Hepatic stellate cell (primary cell): ENCODE results near the gene DES.

Experiments
- DNase-seq: peaks from one replicate; pipeline ENCODE4 v3.0.0; 2011; ENCODE audit warnings: low spot score

DES gene

DNA sequence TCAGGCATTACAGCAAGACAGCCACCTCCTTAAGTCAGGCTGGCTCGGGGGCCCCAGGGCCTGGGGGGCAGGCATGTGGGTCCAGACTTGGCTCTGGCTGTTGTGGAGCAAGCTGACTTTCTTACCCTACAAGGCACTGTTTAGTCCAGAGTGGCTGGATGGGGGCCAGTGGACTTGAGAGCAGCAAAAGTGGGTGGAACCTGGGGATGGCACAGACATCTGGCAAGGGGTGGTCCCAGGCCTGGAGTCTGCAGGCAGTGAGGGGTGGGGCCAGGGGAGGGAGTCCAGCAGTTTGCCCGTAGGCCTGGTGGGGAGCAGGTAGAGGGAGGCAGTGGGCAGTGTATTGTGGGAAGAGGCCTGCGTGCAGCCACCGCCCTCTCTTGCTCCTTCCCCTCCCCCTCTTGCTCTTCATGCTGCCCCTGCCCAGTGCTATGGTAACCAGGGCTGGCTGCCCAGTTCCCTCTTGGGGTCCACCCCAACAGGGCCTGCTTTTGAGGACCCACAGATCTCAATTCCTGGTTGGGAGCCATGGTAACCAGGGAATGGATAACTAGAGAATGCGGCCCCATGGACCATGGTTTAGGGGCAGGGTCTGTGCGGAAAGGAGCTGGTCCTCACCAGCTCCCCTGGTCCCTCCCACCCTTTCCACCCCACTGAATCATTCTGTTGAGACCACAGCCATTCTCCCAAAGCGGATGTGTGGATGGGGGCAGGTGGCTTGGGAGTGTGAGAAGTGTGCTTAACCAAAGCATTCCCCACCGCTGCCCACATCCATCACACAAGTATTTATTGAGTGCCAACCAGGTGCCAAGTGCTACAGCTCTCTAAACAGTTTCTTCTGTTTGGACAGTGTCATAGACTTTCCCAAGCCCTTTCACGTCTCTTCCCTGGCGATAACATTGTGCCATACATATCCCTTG lies 35.8 kb downstream of the DES start:
- DNase-seq: peak; percentile 60

DNA sequence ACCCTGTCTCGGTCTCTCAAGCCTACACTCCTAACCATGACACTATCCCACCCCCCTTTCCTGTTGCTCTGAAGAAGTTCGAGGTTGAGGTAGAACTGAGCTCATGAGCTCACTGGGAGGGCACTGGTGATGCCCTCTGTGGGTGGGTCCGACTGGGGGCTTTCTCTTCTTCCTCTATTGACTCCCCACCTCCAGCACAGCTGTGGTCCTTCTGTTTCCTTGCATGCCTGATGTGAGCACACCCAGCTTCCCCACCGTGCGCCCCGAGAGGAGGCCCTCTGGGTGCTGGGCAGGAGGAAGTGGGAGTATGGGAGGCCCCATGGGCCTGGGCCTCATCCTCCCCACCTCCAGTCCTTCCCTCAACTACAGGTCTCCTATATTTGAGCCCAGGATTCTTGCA lies 37.4 kb downstream of the DES start:
- no peak for DNase-seq

DNA sequence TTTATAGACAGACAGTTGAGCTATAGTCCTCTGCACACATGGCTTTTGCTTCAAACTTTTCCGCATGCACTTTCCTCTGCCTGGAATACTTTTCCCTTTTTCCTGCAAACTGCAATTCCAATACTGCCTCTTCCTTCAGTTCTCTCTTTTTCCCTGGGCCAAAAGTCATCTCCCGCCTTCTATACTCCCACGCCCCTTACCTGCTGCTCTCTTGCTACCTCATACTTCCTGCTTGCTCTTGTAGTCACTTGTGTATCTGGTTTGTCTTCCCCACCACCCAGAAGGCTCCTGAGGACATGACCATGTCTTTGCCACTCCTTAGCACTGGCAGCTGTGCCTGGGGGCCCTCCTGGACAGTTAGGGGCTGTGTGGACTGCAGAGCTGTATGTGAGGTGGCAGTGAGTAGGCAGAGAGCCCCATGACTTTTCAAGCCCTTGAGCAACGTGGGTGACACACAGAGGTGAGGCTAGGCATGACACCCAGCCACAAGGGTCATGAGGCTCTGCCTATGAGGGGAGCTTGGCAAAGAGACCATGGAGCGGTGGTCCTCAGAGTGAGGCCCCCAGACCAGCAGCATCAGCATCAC lies 39.7 kb downstream of the DES start:
- no peak for DNase-seq

DNA sequence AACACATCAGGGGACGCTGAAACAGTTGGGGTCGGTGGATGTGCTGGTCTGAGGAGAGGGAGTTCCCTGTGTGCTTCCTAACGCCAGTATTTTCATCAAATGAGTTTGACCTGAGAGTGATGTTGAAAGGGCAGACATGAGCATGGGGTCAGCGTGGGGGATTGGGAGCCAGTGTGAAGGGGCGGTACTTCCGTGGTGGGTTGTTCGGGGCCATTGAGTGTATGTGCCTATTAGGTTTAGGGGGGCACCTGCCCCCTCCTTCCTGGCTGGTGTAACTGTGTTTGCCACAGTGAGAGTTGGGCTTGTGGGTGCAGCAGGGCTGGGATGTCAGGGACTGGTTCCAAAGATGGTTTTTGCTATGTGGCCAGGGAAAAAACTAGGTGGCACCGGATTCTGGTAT lies 40.8 kb downstream of the DES start:
- DNase-seq: no peak

DNA sequence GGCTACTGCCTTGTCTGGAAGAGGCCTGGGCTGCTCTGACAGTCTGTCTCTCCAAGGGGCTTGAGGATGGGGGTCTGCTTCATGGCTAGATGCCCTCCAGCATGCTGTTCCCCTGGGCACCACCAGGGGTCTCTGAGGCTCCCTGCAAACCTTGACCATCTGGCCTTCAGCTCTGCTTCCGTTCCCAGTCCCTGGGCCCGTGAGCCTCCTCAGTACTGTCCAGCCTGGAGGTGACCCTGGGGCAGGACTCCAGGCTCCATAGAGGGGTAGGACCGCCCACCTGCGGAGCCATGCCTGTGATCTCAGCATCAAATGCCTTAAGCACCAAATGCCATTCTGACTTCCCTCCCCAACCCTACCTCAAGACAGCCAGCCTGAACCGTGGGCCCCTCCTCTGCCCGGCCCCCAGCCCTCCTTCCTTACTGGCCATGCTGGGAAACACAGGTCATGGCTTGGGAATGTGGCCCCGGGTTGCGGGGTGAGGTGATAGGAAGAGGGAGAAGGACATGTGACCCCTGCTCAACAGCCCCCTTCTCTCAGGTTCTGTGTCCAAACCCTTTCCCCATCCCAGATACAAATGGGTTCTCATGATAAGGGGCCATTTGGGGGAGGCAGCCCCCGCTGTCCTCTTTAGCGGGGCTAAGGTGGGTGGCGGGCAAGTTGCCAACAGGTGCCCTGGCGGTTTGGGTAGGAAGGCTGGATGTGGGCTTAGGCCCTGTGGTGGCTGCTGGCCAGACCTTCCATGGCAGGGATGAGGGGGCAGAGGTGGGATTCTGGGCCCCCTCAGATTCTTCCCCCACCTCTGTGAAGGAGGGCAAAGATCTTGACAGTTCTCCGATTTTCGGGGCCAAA lies 41.5 kb downstream of the DES start:
- peak; percentile 91 for DNase-seq

DNA sequence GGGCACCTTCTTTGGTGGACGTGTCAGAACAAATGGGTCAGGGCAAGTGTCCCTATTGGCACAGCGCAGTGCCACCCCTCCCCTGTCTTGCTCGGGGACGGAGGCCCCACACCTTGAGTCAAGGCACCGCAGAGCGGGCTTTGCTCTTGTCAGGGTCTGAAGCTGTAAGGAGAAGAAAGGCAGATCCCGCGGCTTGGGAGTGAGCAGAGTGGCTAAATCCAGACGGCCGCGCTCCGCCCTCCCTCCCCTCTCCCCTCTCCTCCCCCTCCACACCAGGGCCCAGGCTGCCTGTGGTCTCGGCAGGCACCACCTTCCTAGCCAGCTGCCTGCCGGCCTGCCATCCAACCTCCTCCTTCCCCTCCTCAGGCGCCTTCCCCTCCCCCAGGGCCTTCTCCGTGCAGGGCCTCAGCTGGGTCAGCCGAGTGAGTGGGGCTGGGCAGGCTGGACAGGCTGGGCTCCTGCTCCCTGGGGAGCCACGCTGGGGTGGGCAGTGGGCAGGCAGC lies 42.3 kb downstream of the DES start:
- DNase-seq: peak; percentile 92

DNA sequence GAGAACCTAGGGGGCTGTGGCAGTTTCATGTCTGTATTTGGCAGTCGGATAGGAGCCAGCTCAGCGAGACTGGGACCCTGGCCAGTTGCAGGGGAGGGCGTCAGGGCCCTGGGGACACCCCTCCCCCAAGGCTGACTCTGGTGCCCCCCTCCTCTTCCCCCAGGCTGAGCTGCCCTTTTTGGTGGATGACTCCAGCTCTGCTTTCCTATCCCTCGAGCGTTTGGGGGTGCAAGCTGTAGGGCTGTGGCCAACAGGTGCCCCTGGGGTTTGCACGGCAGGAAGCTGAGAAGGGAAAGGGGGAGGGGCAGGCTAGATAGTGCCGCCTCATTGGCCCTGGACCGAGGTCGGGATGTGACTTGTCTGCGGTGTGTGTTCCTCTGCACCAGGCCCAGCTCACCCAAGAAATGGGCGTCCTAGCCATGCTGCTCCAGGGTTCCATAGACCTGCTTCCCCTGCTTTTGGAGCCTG lies 42.9 kb downstream of the DES start:
- peak; percentile 67 for DNase-seq

DNA sequence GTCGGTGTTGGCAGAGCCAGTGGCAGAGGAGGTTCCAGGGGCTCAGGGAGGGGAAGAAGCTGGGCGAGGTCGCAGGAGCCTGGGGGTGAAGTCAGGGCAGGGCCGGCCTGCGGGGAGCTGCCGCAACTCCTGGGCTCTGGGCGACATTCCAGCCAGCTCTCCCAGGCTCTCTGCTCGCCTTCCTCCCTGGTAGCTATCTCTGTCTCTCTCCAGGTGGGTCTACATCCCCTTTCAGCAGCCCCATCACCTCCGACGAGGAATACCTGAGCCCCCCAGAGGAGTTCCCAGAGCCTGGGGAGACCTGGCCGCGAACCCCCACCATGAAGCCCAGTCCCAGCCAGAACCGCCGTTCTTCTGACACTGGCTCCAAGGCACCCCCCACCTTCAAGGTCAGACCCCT lies 43.5 kb downstream of the DES start:
- DNase-seq: no peak

DNA sequence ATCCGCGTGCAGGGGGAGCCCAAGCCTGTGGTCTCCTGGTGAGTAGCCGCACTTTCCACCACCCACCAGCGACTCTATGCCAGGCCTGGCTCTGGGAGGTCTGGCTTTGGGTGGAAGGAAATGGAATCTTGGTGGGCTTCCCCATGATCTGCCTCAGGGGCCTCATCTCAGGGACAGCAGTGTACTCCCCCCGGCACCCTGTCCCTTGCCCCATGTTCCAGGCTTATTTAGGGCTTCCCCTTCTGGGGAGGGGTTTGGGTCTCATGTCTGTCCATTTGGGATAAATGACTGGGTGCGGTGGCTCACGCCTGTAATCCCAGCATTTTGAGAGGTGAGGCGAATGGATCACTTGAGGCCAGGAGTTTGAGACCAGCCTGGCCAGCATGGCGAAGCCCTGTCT lies 44.2 kb downstream of the DES start:
- no peak for DNase-seq

DNA sequence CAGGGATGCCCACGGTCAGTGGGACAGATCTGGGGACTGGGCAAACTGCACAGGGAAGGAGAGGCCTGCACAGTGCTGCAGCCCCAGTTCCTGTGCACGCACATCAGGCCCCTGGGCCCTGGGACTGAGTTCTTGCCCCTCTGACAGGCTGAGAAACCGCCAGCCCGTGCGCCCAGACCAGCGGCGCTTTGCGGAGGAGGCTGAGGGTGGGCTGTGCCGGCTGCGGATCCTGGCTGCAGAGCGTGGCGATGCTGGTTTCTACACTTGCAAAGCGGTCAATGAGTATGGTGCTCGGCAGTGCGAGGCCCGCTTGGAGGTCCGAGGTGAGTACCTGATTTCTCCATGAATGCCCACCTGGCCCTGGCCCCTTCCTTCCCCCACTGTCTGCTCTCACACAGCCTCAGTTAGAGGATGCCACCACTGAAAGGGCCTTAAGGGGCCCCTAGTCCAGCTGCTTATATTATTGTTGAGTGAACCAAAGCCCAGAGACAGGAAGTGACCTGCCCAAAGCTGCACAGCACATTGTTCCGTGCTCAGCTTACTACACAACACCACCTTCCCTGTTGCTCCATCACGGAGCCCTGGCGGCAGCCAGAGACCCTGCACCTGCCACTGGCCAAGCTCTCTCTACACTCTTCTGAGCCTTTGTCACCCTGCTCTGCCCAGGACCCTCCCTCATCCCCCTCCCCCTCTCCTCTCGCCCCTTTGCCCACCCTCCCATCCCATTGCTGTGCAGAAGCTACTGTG lies 46.3 kb downstream of the DES start:
- DNase-seq: no peak

DNA sequence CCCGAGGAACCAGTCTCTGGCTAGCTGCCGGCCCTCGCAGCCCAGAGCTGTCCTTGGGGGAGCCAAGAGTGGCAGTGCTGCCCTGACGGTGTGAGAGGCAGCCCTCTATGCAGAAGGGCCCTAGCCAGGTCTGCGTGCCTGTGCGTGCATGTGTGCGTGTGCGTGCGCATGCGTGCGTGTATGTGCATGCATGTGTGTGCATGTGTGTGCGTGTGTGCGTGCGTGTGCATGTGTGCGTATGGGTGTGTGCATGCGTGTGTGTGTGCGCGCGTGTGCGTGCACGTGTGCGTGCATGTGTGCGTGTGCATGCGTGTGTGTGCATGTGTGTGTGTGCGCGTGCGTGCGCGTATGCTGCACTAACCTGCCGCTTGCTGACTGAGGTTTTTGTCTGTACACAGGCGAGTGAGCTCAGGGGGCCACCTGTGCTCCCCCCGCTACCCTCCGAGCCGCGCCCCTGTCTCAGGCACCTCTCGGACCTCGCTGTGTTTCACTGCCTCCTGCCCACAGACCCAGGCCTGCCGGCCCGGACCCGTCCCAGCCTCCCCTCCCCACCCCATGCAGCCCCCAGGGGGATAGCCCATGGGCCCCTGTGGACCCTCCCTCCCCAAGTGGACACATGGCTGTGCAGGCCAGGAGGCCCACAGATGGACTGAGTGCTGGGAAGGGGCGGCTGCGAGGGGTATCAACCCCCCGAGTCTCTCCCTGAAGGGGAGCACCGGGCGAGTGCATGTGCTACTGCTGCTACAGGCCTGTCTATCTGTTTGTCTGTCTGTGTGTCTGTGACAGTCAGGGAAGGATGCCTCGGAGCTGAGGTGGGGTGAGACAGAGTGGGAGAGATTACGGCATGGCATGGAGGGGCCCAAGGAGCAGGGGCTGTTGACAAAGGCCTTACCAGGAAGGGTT lies 47.7 kb downstream of the DES start:
- DNase-seq: no peak

DNA sequence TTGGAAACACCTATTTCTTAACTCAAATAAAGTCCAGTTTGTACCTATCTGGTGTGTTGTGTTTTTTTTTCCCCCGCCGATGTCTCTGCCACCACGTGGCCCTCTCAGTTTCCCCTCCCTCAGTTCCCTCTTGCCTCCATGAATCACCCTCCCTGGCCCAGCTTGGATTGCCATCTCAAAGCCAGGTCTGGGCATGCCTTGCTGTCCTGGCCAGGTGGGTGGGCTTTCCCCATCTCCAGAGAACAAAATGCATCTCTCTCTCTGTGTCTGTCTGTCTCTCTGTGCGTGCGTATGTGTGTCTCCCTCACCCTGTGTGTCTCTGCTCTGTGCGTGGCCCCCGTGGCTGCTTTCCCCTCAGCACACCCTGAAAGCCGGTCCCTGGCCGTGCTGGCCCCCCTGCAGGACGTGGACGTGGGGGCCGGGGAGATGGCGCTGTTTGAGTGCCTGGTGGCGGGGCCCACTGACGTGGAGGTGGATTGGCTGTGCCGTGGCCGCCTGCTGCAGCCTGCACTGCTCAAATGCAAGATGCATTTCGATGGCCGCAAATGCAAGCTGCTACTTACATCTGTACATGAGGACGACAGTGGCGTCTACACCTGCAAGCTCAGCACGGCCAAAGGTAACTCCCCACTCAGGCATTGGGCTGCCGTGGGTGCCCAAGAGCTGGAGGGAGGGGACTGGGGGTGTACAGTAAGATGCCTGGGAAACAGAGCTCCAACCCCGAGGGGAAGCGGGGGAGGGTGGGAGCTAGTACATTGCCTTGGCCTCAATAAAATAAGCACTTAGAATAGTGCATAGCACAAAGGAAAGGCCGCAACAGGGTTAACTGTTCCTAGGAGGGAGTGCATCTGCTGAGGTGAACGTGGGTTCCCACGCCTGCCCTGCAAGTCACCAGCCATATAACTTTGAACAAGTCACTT lies 48.9 kb downstream of the DES start:
- DNase-seq: no peak

DNA sequence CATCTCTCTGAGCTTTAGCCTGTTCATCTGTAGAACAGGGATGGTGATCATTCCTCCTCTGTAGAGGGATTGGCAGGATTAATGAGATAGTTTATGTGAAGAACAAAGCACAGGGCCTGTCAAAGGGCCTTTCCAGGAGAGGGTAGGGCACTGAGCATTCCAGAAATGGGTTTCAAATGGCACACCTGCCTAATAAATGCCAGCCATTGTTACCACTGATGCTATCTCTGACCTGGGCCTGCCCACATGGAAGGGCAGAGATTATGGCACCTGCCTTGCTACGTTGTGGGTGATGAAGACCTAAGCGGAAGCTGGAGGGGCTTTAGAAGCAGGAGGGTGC lies 49.5 kb downstream of the DES start:
- no peak for DNase-seq

DNA sequence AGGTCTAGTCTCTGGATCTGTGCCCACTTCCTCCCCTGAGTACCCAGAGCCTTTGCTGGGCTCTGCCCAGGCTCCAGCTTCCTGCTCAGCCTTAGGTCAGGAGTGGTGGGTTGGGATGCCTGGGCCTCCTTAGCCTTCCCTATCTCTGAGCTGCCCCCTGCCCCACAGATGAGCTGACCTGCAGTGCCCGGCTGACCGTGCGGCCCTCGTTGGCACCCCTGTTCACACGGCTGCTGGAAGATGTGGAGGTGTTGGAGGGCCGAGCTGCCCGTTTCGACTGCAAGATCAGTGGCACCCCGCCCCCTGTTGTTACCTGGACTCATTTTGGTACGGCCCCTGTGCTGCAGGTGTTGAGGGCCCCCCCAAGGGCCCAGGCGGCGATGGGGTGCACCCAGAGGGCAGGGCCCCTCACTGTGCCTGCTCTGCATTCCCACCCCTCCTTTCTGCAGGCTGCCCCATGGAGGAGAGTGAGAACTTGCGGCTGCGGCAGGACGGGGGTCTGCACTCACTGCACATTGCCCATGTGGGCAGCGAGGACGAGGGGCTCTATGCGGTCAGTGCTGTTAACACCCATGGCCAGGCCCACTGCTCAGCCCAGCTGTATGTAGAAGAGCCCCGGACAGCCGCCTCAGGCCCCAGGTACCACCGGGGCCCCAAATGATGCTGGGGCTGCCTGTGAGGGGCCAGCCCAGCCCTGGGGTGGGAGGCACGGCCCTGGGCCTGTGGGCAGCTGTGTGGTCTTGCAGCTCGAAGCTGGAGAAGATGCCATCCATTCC lies 50.4 kb downstream of the DES start:
- DNase-seq: no peak

DNA sequence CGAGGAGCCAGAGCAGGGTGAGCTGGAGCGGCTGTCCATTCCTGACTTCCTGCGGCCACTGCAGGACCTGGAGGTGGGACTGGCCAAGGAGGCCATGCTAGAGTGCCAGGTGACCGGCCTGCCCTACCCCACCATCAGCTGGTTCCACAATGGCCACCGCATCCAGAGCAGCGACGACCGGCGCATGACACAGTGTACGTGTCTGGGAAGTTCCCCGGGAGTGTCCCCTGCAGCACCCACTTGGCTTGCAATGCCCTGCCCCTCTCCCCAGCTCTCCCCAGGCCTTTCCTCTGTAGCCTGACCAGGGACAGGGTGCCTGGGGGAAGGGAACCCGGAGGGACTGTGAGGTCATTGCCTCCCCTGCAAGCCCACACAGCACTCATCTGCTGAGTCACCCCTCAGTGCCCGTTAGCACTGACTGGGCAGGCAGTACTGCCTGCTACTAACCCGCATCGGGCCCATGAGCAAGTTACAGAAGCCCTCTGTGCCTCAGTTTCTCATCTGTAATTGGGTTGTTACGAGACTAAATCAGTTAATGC lies 51.1 kb downstream of the DES start:
- DNase-seq: peak; percentile 90

DNA sequence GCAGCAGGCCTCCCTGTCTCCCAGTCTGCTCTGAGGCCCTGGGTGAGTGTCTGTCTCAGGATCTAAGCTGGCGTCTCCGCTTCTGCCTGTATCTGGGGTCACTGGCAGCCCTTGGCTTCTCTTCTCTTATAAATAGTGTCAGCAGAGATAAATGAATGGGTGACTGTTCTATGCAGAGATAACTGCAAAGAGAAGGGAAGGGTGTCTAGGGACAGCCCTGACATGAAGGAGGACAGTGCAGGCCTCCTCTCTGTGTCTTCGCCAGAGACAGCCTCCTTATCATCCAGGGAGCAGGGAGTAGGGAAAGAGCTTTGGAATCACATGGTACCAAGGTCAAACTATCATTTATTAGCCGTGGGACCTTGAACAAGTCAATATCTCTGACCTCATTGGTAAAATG lies 52.3 kb downstream of the DES start:
- DNase-seq: no peak

DNA sequence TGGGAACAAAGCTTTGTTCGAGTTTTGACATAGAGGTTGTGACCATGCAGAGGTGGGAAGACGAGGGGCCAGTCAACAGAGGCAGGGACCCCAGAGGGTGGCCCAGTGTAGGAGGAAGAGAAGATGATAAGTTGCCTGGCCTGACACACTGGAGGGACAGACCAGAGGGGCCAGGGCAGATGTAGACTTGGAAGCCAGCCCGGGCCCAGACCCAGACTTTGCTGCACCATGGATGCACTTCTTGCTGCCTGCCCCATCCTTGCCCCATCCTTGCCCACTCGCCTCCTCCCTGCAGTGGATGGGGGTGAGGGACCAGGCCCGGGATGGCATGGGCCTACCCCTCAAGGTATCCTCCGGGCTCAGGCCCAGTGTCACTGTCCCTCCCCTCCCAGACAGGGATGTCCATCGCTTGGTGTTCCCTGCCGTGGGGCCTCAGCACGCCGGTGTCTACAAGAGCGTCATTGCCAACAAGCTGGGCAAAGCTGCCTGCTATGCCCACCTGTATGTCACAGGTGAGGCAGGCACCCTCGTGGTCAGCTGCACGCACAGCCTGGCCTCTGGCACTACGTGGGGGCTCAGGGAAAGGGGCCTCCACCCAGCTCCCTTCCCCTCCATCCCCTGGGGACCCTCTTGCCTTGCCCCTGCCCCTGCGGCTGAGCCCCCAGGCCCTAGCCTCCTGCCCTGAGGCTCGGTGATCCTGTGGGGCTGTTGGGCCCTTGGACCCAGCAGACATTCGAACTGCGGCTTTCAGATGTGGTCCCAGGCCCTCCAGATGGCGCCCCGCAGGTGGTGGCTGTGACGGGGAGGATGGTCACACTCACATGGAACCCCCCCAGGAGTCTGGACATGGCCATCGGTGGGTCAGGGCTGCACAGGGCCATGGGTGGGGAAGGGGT lies 53.5 kb downstream of the DES start:
- no peak for DNase-seq
